ENCODE data around the gene BRI3.

DNA sequence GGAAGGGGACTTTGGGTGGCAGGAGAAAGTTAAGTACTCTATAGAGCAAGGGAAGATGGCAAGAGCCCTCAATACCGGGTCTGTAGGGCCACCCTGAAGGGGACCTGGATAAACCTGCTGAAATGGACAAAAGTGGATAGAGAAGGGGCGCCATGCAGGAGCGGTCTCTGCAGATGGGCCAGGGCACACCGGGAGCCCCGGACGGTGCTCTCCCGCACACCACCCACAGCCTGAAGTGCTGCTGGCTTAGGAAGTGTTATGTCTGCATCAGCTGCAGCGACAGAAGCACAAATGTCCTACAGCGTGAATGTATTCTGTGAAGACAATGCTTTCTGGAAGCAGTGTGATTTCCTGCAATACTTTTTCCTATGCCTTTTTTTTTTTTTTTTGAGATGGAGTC is 37.7 kb downstream of the BRI3 start:
- TF ChIP-seq, protein P1, sequence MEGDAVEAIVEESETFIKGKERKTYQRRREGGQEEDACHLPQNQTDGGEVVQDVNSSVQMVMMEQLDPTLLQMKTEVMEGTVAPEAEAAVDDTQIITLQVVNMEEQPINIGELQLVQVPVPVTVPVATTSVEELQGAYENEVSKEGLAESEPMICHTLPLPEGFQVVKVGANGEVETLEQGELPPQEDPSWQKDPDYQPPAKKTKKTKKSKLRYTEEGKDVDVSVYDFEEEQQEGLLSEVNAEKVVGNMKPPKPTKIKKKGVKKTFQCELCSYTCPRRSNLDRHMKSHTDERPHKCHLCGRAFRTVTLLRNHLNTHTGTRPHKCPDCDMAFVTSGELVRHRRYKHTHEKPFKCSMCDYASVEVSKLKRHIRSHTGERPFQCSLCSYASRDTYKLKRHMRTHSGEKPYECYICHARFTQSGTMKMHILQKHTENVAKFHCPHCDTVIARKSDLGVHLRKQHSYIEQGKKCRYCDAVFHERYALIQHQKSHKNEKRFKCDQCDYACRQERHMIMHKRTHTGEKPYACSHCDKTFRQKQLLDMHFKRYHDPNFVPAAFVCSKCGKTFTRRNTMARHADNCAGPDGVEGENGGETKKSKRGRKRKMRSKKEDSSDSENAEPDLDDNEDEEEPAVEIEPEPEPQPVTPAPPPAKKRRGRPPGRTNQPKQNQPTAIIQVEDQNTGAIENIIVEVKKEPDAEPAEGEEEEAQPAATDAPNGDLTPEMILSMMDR (IDR thresholded peaks at IDR 0.05) = no peak
- TF ChIP-seq POLR2A (IDR thresholded peaks at IDR 0.05) = no peak

Data from heart left ventricle (tissue), 13 donors.